Measurements from ENCODE around the gene PCLAF.
"Not testable (repeated sequence)": the region's sequence is repeated elsewhere in the genome, so short reads cannot be mapped to it uniquely, and the experiment has no call there.

The PCLAF gene

DNA sequence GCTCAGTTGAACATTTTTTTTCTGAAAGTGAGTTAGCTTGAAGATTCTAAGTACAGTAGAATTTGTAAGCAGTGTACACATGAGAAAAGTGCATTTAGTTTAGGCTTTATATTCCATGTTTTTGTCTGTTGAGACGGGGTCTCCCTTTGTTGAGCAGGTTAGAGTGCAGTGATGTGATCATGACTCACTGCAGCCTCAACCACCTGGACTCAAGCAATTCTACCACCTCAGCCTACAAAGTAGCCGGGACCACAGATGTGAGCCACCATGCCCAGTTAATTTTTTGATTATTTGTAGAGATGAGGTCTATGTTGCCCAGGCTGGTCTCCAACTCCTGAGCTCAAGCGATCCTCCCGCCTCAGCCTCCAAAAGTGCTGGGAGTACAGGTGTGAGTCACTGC lies 20.0 kb downstream of the PCLAF start:
- DNase-seq = no peak

DNA sequence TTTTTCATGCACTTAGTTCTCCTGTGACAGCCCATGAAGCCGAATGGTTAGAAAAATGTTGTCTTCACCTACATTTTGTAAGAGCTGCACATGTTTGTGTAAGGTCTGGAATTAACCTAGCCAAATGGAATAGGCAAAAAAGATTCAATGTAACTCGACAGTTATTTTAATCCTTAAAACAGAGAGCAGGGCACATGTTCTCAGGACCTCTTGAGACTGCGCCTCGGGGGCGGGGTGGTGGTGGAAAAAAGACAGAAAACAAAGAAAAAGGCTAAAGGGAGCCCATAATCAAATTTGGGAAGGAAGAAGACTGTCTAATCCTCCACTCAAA lies 24.6 kb downstream of the PCLAF start:
- no peak for DNase-seq

DNA sequence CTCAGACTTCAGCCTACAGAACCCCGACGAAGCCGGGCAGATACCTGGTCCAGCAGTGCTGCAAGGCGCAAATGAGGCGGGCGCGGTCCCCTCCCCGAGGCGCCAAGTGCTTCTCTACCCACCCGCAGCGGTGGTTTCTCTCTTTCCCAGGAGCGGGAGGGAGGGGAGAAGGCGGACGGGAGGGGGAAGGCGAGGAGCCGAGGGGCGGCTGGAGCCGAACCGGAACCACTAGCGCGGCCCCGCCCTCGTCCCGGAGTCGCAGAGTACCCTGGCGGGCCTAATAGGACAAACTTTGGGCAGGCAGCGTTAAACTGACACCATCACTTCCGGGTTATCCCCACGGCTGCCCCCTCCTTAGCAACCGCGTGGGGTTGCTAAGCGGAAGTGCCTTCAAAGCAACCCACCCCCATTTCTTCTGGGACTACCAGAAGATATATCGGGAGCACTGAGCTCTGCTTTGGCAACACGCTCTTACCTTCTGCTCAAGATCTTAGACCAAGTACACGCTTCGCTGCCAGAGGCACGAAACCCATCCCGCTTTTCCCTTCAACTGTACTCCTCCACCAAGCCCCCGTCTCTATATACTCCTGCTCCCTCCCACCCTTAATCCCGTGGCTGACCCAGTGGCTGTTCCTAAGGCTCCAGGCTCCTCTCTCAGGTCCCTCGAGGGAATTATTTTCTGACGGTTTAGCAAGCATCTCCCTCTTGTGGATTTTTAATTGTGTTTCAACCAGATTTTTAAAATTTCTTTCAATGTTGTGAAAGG lies 25.1 kb downstream of the PCLAF start, which contains the start of gene CSNK1G1:
CSNK1G1 (minus strand) TSS at position 230 of the 766 bp plus-strand sequence. CDS start 55,674 bp downstream, outside the sequence.
- DNase-seq = peak; percentile 89

DNA sequence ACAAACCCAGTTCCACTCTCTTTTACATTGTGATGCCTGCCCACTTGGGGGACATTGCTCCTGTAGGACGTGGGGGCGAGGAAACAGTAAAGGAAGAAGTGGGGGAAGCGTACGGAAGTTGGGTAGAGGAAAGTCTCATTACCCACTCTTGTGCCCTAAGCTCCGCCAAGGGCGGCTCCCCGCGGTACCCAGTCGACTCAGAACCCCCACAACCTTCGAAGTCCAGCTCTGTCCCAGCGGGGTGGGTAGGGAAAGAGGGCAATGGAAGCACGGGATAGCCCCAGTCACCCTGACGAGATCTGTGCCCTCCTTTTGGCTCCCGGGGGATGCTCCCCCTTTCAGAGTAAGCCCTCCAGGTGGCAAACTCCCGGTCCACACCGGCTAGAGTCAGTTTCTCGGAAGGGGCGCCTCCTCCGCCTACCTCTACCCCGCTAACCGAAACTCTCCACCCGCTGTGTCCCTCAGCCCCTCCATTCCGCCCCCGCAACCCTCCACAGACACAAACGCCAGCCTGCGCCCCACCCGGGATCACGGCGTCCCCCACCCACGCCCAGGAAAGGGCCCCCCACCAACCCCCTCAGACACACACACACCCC lies 25.8 kb downstream of the PCLAF start:
- DNase-seq = no peak

DNA sequence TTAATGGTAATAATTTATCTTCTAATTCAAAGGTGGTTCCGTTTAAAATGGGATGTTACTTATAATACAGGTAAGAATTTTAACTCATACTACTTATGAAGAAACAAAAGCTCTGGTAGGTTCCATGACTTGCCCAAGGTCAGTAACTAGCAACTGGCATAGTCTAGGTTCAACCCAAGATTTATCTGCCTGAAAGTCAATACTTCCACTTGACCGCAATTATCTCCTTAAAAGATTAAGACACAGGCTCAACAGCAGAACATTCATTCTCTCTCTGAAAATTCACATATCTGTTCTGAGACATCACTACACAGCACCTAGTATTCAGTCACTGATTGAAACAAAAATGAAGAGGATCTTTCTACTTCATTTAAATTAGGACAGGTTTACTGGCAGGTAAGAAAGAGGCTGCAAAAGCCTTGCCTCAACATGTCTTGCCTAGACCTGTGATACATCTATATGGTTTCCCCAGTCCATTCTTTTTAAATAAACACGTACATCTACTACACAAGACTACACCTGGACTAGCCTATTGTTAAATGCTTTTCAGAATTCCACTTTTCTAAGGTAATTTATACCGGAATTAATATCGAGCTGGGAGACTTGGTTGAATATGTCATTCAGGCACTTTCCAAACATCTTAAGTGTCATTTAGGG lies 26.4 kb downstream of the PCLAF start:
- no peak for DNase-seq

DNA sequence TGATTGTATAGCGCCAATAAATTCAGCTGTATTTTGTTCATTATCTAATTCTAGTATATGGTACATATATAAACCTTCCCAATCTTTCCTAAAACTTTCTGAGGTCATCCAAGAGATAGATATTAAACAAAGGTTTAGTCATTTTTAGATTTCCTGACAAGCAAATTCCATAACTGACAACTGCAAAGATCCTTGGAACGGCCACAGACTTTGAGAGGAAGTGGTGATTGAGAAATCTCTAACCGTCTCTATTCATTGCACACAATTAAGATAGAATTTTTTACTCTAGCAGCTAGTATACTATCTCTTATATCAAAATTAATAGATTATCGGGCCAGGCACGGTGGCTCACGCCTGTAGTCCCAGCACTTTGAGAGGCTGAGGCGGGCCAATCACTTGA lies 30.0 kb downstream of the PCLAF start:
- DNase-seq = no peak

DNA sequence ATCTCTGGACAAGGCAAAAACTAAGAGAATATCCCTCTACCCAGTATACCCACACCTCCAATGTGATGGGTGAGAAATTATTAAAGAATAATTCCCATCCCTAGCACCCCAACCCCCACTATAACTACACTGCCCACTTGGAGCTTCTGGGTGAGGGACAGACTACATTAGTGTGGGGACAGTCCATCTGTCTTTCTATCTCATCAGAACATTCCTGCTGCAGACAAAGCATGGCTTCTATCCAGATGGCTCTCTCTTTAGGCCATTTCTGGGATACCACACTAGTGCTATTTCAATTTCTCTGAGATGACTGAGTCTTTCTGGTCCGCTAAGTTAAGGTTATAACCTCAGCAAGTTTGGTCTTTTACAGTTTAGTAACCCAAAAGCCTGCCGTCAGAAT lies 31.9 kb downstream of the PCLAF start:
- no peak for DNase-seq

DNA sequence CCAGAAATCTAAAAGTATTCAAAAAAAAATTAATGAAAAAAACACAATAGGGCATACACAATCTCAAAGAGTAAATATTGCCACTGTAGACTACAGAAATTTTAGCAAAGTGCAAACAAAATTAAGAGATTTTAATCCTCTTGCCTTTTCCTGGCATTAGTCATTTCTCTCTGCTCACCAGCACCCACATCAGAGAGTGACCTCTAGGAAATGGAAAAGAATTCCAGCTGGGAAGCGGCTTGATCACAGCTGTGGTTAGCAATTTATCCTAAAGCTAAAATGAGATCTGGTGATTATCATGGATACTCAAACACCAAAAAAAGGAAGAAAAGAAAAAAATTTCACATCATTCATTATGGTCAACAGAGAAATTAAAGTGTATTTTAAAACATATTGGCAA lies 32.8 kb downstream of the PCLAF start:
- DNase-seq = no peak

DNA sequence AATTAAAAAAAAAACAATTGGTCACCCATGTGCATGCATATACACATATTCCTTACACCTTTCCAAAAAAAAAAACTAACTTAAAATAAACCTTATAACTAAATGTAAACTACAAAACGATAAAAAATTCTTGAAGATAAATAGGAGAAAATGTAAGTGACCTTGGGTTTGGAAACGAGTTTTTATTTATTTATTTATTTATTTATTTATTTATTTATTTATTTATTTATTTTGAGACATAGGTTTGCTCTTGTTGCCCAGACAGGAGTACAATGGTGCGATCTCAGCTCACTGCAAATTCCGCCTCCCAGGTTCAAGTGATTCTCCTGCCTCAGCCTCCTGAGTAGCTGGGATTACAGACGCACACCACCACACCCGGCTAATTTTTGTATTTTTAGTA lies 35.0 kb downstream of the PCLAF start:
- DNase-seq = not testable (repeated sequence)

DNA sequence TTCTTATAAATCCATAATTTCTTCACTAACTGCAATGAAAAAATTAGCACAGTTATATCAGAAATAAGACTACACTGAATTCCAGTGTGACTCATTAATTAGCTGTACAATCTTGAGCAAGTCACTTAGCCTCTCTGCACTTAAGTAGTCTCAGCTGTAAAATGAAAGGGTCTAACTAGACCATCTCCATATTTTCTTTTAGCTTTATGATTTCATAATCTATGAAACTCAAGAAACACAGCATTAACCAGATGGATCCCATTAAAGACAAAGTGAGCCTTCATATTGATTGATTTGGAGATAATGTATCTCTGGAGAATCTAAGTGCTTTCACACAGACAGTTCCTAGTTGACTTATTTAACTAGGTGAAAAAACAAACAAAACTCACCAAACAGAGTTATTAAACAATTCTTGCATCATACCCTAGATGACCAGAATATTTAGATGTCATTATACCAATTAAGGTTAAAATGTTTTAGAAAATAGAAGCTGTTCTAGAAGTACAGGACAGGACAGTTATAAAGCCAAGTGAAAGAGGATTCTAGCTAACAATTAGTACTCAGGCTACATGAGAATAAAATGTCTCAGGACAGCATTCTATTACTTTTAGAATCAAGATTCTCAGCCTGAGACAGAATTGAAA lies 36.5 kb downstream of the PCLAF start:
- no peak for DNase-seq

DNA sequence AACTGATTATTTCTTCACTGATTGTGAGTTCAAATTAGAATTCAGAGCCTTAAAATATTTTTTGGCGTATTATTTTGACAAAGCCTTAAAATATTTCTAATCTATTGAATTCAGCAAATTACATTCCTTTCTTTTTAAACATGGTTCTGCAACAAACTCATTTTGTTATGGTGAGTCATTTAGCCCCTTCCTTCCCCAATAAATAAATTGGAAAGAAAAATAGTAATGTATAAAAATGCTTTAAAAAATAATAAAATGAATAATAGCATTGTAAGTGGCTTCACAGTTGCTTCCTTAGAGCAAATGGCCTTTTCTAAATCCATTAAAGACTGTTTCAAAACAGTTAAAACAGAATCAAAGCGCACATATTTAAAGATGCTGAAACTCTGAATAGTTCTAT lies 37.4 kb downstream of the PCLAF start:
- no peak for DNase-seq

DNA sequence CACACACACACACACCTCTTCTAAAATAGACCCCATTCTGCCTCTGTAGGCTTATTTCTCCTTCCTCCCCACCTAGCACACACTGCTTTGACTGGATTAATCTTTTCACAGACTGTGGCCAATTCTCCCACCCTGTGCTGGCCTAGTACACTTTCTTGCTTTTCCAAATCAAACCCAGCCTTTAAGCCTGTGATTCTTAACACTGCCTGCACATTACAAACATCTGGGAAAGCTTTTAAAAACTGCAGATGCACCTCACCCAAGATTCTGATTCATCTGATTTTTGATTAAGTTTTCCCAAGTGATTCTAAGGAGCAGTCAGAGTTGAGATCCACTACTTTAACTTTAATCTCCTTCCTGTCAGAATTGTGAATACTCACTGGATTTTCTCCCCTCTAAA lies 38.0 kb downstream of the PCLAF start:
- DNase-seq = no peak

DNA sequence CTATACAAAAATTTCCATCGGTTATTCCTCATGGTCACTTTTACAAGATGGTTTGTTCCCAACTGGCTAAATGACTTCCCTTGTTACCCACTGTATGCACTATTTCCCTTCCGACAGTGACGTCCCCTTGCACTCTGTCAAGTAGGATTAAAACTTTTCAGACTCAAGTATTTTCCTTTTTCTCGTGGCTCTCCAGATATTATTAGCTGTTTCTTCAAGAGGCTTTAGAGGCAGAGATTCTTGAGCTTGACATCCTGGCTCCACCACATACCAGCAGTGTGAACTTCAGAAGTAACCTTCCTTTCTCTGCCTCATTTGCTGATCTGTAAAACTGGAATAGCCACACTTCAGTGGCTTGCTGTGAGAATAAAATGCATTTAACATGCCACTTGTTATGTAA lies 39.3 kb downstream of the PCLAF start:
- no peak for DNase-seq

DNA sequence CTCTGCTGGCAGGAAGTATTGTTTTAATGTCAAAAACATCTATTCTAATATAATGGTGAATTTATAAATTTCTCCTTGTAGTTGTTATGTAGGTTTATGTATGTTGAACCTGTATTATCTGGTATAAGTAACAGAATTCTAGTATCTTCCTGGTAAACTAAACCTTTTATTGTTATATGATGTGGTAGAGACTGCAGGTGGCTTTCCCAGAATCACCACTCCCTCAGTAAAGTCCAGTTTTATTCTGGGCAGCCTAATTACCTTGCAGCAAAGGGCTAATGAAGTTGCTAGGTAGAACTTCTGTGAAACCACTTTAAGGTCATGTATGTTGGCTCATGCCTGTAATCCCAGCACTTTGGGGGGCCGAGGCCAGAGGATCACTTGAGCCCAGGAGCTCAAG lies 40.9 kb downstream of the PCLAF start:
- no peak for DNase-seq

DNA sequence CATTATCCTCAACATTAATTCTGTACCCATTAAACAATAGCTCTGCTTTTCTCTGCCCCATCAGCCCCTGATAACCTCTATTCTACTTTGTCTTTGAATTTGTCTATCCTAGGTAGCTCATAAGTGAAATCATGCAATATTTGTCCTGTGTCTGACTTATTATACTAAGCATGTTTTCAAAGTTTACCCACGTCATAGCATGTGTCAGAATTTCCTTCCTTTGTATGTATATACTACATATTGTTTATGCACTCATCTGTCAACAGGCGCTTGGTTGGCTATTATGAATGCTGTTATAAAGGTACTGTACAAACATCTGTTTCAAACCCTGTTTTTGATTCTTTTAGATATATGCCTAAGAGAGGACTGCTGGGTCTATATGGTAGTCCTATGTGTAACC lies 43.5 kb downstream of the PCLAF start:
- no peak for DNase-seq

DNA sequence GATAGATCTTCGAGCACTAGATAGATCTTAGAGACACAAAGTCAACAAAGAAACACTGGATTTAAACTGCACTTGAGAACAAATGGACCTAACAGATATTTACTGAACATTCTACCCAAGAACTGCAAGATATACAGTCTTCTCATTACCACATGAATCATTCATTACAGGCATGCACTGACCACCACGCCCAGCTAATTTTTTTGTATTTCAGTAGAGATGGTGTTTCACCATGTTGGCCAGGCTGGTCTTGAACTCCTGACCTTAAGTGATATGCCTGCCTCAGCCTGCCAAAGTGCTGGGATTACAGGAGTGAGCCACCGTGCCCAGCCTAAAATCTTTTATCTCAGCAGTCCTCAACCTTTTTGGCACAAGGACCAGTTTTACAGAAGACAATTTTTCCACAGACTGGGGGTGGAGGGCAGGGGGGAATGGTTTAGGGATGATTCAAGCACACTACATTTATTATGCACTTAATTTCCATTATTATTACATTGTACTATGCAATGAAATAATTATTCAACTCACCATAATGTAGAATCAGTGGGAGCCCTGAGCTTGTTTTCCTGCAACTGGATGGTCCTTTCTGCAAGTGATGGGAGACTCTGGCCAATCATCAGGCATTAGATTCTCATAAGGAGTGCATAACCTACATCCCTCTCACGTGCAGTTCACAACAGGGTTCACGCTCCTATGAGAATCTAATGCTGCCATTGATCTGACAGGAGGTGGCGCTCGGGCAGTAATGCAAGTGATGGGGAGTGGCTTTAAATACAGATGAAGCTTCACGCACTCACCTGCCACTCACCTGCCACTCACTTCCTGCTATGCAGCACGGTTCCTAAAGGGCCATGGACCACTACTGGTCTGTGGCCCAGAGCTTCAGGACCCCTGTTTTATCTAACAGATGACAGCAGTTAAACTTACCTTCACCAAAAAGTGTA lies 47.0 kb downstream of the PCLAF start:
- DNase-seq = no peak

DNA sequence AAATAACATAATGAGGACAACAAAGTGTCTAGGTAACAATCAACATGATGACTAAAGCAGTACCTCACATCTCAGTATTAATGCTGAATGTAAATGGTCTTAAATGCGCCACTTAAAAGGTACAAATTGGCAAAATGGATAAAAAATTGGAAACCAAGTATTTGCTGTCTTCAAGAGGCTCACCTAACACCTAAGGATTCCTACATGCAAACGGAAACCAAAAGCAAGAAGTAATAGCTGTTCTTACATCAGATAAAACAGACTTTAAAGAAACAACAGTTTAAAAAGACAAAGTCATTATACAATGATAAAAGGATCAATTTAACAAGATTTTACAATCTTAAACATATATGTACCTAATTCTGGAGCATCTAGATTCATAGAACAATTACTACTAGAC lies 47.7 kb downstream of the PCLAF start:
- no peak for DNase-seq

DNA sequence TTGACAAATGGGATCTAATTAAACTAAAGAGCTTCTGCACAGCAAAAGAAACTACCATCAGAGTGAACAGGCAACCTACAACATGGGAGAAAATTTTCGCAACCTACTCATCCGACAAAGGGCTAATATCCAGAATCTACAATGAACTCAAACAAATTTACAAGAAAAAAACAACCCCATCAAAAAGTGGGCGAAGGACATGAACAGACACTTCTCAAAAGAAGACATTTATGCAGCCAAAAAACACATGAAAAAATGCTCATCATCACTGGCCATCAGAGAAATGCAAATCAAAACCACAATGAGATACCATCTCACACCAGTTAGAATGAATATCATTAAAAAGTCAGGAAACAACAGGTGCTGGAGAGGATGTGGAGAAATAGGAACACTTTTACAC lies 49.6 kb downstream of the PCLAF start:
- DNase-seq = not testable (repeated sequence)

DNA sequence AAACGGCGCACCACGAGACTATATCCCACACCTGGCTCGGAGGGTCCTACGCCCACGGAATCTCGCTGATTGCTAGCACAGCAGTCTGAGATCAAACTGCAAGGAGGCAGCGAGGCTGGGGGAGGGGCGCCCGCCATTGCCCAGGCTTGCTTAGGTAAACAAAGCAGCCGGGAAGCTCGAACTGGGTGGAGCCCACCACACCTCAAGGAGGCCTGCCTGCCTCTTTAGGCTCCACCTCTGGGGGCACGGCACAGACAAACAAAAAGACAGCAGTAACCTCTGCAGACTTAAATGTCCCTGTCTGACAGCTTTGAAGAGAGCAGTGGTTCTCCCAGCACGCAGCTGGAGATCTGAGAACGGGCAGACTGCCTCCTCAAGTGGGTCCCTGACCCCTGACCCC lies 54.3 kb downstream of the PCLAF start:
- DNase-seq = not testable (repeated sequence)

DNA sequence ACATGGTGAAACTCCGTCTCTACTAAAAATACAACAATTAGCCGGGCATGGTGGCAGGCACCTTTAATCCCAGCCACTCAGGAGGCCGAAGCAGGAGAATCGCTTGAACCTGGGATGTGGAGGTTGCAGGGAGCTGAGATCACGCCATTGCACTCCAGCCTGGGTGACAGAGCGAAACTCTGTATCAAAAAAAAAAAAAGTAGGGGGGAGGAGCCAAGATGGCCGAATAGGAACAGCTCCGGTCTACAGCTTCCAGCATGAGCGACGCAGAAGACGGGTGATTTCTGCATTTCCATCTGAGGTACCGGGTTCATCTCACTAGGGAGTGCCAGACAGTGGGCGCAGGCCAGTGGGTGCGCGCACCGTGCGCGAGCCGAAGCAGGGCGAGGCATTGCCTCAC lies 54.8 kb downstream of the PCLAF start:
- not testable (repeated sequence) for DNase-seq

DNA sequence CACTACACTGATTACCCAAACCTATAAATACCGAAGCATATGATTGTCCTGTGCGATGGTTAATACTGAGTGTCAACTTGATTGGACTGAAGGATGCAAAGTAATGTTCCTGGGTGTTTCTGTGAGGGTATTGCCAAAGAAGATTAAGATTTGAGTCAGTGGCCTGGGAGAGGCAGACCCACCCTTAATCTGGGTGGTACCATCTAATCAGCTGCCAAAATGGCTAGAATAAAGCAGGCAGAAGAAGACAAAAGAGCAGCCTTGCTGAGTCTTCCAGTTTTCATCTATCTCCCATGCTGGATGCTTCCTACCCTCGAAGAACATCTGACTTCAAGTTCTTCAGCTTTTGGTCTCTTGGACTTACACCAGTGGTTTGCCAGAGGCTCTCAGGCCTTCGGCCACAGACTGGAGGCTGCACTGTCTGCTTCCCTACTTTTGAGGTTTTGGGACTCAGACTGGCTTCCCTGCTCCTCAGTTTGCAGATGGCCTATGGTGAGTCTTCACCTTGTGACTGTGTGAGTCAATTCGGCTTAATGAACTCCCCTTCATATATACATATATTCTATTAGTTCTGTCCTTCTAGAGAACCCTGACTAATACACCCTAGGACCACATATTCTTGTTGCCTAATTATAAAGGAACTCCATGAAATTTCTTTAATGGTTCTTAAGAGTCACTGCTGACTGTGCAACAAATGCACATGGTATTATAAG lies 56.9 kb downstream of the PCLAF start:
- DNase-seq = no peak

DNA sequence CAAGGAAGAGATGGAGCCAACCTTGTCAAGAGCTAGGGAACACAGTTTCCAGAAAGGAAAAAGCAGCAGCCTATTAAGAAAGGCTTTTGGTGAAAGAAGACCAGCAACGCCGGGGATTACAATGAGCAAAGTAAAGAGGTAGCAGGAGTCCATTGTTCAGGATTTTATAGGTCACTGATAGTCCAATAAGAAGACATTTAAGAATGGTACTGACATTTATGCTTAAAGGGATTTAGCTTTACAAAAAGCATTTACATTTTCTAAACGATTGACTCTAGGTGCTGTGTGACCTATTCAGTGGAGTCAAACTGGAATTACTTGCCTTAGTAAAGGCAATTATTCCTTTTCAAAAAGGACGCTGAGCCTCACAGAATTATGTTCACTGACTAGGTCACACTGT lies 66.0 kb downstream of the PCLAF start:
- no peak for DNase-seq

All from amniotic stem cell (primary cell).